GM08714 (cell line): Measurements from ENCODE around the gene MYH14.

ENCODE experiments used
- H3K4me3 ChIP-seq: fragments of 200-500 bp; sonication (Bioruptor generic); 2 replicates; pipeline ENCODE4 v1.5.1; 2014; ENCODE audit warnings: mild to moderate bottlenecking, low read length, inconsistent platforms
- ZNF274 ChIP-seq: IDR thresholded peaks from 2 replicates; pipeline ENCODE4 v1.6.1; 2012; ENCODE audit warnings: mild to moderate bottlenecking, low read depth, low read length

MYH14 gene

DNA sequence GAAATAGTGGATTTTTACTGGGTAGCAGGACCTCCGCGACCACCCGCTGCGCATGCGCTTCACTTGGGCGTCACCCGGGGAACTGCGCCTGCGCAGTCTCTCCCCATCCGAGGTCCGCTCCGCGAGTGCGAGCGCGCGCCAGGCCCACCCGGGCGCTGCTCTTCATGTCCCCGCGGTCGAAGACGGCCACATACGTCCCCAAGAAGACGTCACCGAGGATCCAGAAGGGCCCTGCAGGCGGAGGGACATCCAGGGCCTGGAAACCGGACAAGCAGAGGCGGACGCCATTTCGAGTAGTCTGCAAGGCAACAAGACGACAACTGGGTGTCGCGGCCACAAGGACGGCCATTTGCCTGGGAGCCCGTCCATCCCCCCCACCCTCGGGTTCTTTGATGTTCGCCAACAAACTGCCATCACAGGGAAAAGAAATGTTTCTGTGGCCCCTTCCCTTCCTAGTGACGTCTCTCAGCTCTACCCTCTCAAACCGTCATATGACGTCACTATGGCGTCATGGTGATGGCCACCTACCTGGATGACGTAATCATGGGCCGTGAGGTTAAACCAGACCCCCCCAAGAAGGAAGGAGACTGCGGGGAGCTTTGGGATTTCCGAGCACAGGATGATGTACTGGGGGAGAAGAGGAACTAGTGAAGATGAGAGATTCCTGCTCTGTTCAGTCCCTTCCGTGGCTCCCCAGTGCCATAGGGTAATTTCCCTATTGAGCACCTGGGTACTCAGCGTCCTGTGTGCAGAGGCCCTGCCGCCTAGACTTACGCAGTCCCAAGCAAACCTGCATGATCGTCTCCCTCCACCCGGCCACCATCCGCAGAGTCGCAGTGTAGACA, 155.3 kb downstream of the MYH14 start:
- H3K4me3 ChIP-seq = peak overlapping the region; percentile 55; the same call in 1 of the 2 replicates
- no peak for TF ChIP-seq ZNF274

DNA sequence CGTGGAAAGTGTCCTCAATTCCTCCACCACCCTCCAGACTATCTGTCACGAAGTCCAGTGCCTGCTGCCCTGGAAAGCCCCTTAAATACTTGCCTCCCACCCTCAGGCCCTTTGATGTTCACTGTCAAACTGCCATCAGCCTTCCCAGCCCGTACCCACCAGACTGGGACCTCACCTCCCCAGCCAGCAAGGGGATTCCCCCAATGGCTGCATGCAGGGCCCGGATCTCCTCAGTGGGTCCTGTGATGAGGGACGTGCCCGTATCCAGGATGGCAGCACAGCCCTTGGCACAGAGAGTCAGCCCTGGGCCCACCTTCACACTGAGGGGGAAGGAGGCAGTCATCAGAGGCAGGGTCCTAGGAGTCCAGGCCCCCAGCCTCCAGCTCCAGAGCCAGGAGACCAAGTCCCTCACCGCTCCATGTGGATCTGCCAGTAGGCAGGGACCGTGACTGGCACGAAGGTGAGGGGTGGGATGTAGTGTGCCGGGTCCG, 156.0 kb downstream of the MYH14 start:
- TF ChIP-seq ZNF274 = no peak
- no peak overlapping the region for H3K4me3 ChIP-seq
